Measurements from ENCODE around the gene TTPAL.
A peak's percentile ranks its signal among the peaks of the same experiment; 100 is the strongest.

Gene TTPAL

DNA sequence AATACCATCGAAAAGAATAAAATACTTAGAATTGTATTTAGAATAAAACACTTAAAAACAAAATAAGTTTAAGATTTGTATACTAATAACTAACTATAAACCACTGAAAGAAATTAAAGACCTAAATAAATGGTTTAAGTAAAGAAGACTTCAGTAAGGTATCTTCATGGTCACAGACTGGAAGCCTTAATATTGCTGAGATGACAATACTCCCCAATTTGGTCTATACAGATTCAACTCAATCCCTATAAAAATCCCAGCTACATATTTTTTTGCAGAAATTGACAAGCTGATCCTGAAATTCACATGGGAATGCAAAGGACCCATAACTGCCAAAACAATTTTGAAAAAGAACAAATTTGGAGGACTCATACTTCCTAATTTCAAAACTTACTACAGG, 27.3 kb downstream of the TTPAL start:
- H3K4me3 ChIP-seq (replicated peaks in 1 of 2; ENCODE audit: low read depth in 2 of 2, low read length in 2 of 2): no peak overlapping the region
- TF ChIP-seq, protein P1, sequence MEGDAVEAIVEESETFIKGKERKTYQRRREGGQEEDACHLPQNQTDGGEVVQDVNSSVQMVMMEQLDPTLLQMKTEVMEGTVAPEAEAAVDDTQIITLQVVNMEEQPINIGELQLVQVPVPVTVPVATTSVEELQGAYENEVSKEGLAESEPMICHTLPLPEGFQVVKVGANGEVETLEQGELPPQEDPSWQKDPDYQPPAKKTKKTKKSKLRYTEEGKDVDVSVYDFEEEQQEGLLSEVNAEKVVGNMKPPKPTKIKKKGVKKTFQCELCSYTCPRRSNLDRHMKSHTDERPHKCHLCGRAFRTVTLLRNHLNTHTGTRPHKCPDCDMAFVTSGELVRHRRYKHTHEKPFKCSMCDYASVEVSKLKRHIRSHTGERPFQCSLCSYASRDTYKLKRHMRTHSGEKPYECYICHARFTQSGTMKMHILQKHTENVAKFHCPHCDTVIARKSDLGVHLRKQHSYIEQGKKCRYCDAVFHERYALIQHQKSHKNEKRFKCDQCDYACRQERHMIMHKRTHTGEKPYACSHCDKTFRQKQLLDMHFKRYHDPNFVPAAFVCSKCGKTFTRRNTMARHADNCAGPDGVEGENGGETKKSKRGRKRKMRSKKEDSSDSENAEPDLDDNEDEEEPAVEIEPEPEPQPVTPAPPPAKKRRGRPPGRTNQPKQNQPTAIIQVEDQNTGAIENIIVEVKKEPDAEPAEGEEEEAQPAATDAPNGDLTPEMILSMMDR (IDR thresholded peaks at IDR 0.05; ENCODE audit: low read depth, low read length): no peak
- DNase-seq (ENCODE audit: low read depth in 2 of 2): no peak

DNA sequence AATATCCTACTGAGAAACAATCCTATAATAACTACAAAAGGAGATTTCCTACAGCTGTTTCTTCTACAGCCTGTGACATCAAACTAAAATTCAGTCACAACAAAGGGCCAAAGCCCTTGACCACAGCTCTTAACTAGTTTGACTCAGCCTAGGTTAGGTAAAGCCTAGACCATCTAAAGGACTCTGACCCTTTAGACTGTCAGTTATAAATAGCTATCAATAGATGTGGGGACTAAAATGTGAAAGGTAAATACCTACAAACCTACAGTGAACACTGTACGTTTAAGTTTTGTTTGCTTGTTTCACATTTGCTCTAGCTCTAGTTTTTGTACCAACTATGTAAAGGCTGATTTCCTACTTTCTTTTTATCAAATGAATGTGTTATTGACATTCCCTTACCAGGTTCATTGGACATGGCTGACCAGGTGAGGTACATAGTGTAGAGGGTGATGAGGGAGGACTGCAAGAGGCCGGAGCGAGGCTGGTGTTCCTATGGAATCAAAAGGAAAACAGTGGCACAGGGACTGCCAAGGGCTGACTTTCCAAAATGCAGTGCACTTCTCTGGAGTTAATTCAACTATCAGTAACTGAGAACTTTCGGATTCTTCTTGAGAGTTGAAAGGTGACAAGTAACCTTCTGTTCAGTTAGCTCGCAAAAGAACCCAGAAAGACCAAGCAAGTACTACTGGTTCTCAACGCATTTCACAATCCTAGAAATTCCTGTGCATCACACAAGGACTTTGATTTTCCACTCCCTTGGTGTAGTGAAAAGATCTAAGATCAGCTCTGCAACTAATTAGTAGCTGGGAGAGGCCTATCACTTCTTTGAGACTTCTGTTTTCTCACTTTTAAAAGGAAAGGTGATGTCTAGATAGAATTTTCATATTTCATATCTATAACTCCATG, 29.0 kb downstream of the TTPAL start:
- no peak for DNase-seq (ENCODE audit: low read depth in 2 of 2)
- H3K4me3 ChIP-seq (replicated peaks in 1 of 2; ENCODE audit: low read depth in 2 of 2, low read length in 2 of 2): no peak overlapping the region
- TF ChIP-seq, protein P1 (IDR thresholded peaks at IDR 0.05; ENCODE audit: low read depth, low read length): no peak

DNA sequence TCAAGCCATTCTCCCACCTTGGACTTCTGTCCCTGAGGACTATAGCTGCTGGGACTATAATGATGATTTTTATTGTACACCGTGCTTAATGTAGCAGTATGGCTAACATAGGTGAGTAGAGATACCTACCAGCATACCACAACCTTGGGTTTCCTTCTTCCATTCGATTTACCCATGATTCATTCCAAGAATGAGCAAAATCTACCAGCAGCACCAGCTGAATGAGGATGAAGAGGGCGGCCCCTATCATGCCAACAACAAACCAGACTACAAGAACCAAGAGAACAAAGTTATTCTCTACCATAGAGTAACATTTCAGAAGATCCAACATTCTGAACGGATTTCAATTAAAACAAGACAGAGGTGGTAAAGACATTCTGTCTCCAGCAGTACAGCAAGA, 34.1 kb downstream of the TTPAL start:
- TF ChIP-seq, protein P1 (IDR thresholded peaks at IDR 0.05; ENCODE audit: low read depth, low read length): no peak
- no peak for DNase-seq (ENCODE audit: low read depth in 2 of 2)
- H3K4me3 ChIP-seq (replicated peaks in 1 of 2; ENCODE audit: low read depth in 2 of 2, low read length in 2 of 2): no peak overlapping the region

DNA sequence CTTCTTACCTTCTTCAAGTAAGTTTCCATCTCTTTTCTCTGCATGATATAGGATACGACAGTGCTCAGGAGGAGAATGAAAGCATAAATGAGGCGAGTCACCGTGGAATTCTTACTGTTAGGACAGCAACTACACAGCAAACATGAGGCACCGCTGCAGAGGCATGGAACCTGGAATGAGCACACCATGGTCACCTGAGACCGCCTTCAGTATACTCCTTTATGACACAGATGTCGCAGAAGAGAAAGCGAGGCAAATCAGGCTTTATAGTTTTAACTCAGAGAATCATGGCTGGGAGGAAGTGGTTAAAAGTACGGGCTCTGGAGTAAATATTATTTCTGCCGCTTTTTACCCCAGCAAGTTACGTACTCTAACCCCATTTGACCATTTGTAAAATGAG, 38.2 kb downstream of the TTPAL start:
- no peak for DNase-seq (ENCODE audit: low read depth in 2 of 2)
- TF ChIP-seq, protein P1 (IDR thresholded peaks at IDR 0.05; ENCODE audit: low read depth, low read length): no peak
- no peak overlapping the region for H3K4me3 ChIP-seq (replicated peaks in 1 of 2; ENCODE audit: low read depth in 2 of 2, low read length in 2 of 2)

DNA sequence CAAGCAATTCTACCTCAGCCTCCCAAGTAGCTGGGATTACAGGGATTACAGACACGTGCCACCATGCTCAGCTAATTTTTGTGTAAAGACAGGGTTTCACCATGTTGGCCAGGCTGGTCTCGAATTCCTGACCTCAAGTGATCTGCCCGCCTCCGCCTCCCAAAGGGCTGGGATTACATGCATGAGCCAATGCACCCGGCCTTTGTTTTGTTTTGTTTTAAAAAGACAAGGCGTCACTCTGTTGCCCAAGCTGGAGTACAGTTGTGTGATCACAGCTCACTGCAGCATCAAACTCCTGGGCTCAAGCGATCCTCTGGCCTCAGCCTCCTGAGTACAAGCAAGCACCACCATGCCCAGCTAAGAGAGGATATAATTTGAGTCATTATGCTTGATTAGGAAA, 40.8 kb downstream of the TTPAL start:
- peak in 1 of 2 donors; percentile 62 for DNase-seq (ENCODE audit: low read depth in 2 of 2)
- TF ChIP-seq, protein P1 (IDR thresholded peaks at IDR 0.05; ENCODE audit: low read depth, low read length): no peak
- no peak overlapping the region for H3K4me3 ChIP-seq (replicated peaks in 1 of 2; ENCODE audit: low read depth in 2 of 2, low read length in 2 of 2)

DNA sequence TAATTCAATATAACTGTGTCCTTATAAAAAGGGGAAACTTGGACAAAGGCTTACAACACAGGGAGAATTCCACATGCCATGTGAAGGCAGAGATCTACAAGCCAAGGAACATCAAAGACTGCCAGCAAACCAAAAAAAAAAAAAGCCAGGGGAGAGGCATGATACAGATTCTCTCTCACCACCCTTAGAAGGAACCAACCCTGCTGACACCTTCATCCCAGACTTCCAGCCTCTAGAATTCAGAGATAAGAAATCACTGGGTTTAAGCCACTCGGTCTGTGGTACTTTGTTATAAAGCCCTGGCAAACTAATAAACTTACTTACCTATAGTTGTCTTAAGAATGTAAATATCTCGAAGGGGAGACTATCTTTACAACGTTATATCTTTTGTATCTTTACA, 41.8 kb downstream of the TTPAL start:
- no peak overlapping the region for H3K4me3 ChIP-seq (replicated peaks in 1 of 2; ENCODE audit: low read depth in 2 of 2, low read length in 2 of 2)
- TF ChIP-seq, protein P1 (IDR thresholded peaks at IDR 0.05; ENCODE audit: low read depth, low read length): no peak
- DNase-seq (ENCODE audit: low read depth in 2 of 2): no peak

Data from cardiac fibroblast (primary cell).